ELR (cell line): ENCODE results near the gene AURKB.

Source experiments
- DNase-seq: peaks from one replicate; pipeline ENCODE4 v3.0.0-alpha.2; 2015; ENCODE audit warnings: low read depth

AURKB gene

GRCh38 chr17:8161289-8162232, 48.8 kb downstream of the AURKB start:
- no peak for DNase-seq

GRCh38 chr17:8160741-8161221, 49.6 kb downstream of the AURKB start:
- no peak for DNase-seq

DNA sequence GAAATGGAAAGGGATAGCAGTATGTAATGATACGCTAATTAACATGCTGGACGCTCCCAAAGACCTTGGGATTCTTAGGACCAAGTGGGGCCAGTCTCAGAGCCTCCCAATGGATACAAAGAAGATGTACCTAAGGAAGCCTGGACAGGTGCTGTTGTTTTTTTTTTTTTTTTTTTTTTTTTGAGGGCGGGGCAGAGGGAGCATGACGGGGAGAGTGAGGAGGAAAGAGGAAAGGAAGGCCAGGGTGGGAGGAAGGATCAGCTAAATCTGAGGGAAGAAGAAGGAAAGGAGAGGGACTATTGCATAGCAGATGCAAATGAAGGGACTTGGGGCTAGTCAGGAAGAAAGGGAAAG, 50.2 kb downstream of the AURKB start:
- no peak for DNase-seq

DNA sequence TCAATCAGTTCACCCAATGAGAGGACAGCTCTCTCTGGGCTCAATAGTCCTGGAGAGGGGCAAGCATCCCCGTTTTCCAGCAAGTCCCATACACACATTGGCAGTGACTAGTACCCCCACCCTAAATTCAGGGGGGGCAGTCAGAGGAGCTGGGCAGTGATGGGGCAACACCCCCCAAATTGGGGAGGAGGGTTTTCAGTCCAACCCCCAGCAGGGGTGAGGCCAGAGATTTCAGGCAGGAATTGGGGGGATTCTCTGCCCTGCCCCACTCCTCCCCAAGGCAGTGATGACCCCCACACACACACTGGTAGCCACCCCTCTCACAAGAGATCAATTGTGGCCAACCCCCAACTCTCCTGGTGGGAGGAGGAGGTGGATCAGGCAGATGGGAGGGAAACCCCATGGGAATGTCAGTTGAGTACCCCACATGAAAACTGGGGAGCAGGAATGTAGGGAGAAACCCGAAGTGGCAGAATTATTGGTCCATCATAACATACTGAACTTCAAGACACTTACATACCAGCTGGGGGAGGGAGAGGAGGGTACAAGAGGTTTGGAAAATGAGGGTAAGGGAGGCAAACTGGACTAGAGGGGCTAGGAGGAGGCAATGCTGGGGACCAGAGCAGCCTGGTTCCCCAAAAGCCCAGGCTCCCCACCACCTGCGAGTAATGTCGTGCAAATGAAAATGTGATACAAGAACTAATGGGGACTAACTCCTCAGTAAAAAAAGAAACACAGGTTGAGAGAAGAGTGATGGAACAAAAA, 50.7 kb downstream of the AURKB start:
- no peak for DNase-seq

DNA sequence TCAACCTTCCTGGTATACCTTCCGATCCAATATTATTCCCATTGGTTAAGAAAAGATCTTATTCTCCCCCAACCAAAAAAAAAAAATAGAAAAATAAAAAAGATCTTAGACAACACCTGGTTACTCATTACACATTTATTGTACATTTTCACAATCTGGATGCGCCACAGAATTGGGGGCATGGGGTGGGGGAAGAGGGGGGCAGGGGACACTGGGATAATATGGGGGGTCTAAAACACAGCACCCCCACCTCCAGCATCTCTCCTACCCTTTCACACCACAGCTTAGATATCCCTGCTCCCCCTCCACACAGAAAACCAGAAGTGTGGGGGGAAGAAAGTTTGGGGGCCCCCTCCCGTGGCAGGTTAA, 51.4 kb downstream of the AURKB start:
- no peak for DNase-seq

DNA sequence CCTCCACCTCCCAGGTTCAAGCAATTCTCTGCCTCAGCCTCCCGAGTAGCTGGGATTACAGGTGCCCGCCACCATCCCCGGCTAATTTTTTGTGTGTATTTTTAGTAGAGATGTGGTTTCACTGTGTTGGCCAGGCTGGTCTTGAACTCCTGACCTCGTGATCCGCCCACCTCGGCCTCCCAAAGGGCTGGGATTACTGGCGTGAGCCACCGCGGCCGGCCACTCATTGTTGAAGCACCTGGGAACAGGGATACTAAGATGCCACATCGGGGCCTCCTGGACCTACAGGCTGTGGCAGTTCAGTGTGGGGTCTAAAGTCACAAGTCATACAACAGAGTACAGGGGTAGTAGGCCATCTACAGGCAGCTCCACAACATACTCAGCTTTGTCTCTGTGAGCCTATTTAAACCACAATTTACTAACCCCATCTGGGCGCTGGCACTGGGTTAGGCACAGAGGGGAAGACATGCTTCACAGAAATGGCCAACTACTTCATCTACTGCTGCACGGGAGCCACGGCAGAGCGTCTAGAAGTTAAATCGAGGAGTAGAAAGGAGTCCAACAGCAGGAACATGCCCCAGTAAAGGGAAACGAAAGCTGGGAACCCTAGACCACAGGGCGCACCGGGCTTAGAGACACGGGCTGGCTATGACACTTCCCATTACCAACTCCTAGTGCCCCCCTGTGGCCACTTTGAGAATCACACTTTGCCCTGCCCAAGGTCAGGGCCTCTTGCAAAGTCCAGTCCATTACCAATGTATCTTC, 51.9 kb downstream of the AURKB start:
- peak; percentile 90 for DNase-seq

DNA sequence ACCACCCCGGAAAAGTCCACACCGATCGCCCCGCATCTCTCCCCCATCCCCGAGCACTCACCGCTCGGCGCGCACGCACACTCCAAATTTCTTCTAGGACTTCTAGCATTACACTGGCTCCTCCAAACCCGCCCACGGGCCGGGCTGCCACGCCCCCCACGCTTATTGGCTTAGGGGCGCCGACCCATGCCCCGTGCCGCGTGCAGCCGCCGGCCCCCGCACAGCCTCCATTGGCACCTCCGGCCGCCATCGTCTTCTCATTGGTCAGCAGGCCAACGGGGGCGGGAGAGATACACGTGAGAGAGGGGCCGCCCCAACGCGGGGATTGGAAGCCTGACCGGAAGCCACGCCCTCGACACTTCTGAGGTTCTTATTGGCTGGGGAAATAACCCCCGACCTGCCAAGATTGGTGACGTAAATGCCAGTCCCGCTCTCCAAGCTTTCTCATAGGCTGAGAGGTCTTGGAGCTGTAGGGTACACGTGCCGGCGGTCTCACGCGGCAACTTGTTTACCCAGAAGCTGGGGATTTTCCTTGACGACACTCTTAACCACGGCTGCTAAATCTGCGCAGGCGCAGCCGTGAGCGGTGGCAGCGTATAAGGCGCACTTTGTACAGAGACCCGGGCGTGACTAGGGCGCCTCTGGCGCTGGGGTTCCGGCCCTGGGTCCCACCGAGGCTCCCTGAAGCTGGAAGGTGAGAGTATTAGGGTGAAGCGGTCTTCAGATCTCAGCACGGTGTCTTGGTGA, 54.0 kb downstream of the AURKB start:
- peak; percentile 100 for DNase-seq

DNA sequence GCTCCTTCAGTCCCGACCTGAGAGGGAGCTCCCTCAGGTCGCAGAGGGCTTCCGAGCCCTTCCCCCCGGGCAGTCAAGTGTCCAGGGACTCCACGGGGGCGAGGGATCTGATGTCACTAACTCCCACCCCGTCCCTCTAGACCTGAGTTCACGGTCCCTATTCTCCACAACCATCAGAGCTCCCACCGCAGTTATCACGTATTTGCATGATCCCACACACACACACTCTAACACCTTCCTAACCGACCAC, 54.5 kb downstream of the AURKB start:
- DNase-seq, result no peak

GRCh38 chr17:8155231-8155995, 55.0 kb downstream of the AURKB start:
- no peak for DNase-seq
